ENCODE data around the gene PRSS56. TPM values are rescaled to one million over a fixed set of nuclear protein-coding genes. Genes with fewer than 3 reads are reported as not detected.

Gene PRSS56
- total and polyA plus RNA-seq, 2 of the 8 experiments (the other 6 are each of a cell fraction or from before 2014, with no cell fraction given) = 0.03 TPM; not detected in 1

GRCh38 chr2:232485348-232485756, 34.8 kb upstream of the PRSS56 start (continued):
- no peak for TF ChIP-seq CHD7 (IDR thresholded peaks at IDR 0.05; ENCODE audit: insufficient replicate concordance, low read length)
- no peak for TF ChIP-seq CBX8 (IDR thresholded peaks at IDR 0.05; ENCODE audit: borderline replicate concordance, low read depth, low read length)
- TF ChIP-seq RAD21 (IDR thresholded peaks at IDR 0.05 in 1 of 2, conservative IDR thresholded peaks at IDR 0.05 in 1 of 2; ENCODE audit: low read depth in 2 of 2, low read length in 2 of 2) = no peak
- no peak for TF ChIP-seq POU5F1 (IDR thresholded peaks at IDR 0.05; ENCODE audit: low read depth, low read length)
- TF ChIP-seq ASH2L (IDR thresholded peaks at IDR 0.05; ENCODE audit: low read length) = no peak
- no peak for TF ChIP-seq RFX5 (IDR thresholded peaks at IDR 0.05; ENCODE audit: borderline replicate concordance, low read depth, low read length)
- no peak for TF ChIP-seq TAF7 (optimal IDR thresholded peaks at IDR 0.05; ENCODE audit: borderline replicate concordance, low read depth, low read length)
- no peak for TF ChIP-seq MAX (IDR thresholded peaks at IDR 0.05)
- no peak for TF ChIP-seq CHD2 (IDR thresholded peaks at IDR 0.05; ENCODE audit: low read length)
- TF ChIP-seq EZH2 (IDR thresholded peaks at IDR 0.05; ENCODE audit: low read depth, low read length, severe bottlenecking) = no peak
- TF ChIP-seq NRF1 (IDR thresholded peaks at IDR 0.05; ENCODE audit: low read depth, low read length) = no peak
- no peak for TF ChIP-seq CBX5 (IDR thresholded peaks at IDR 0.05; ENCODE audit: low read depth, low read length)

Data from H1 (cell line).